ENCODE results near the gene CREB3. TPM values are rescaled to one million over a fixed set of nuclear protein-coding genes. Genes with fewer than 3 reads are reported as not detected.

The CREB3 gene
- total RNA-seq, 4 donors from 2014 or later, result 33.6 to 45.4 (median 38.6) TPM

GRCh38 chr9:35767458-35767857 lies 35.0 kb downstream of the CREB3 start:
- TF ChIP-seq CTCF (IDR thresholded peaks at IDR 0.05; ENCODE audit: low read depth), result no peak

- no peak for TF ChIP-seq CTCF (IDR thresholded peaks at IDR 0.05; ENCODE audit: low read depth)
These were observed 37.3 kb downstream of the CREB3 start for GRCh38 chr9:35769763-35770162.

- no peak for TF ChIP-seq CTCF (IDR thresholded peaks at IDR 0.05; ENCODE audit: low read depth)
These were observed 38.6 kb downstream of the CREB3 start for GRCh38 chr9:35771075-35771433.

- TF ChIP-seq CTCF (IDR thresholded peaks at IDR 0.05; ENCODE audit: low read depth), result no peak
These were observed 39.1 kb downstream of the CREB3 start for GRCh38 chr9:35771534-35771933.

GRCh38 chr9:35771943-35772342 lies 39.5 kb downstream of the CREB3 start:
- TF ChIP-seq CTCF (IDR thresholded peaks at IDR 0.05; ENCODE audit: low read depth), result no peak

- TF ChIP-seq CTCF (IDR thresholded peaks at IDR 0.05; ENCODE audit: low read depth), result no peak
These were observed 42.6 kb downstream of the CREB3 start for GRCh38 chr9:35774907-35775635.

- TF ChIP-seq CTCF (IDR thresholded peaks at IDR 0.05; ENCODE audit: low read depth), result no peak
These were observed 43.6 kb downstream of the CREB3 start for GRCh38 chr9:35776018-35776417.
